NB4 (cell line): ENCODE data around the gene ACTBL2.

ENCODE experiments used
- DNase-seq: peaks from one replicate; pipeline ENCODE4 v3.0.0; 2010; ENCODE audit warnings: low read depth
- H3K4me3 ChIP-seq: one replicate; pipeline ENCODE4 v1.5.1; 2011; ENCODE audit warnings: mild to moderate bottlenecking, low read depth, low read length, moderate library complexity
- CTCF ChIP-seq: IDR thresholded peaks from one replicate; pipeline ENCODE4 v1.5.1; 2012; ENCODE audit warnings: low read depth, low read length
- MAX ChIP-seq: IDR thresholded peaks from 2 replicates; pipeline ENCODE4 v1.6.1; 2011; ENCODE audit warnings: low read depth, low read length
- MYC ChIP-seq: IDR thresholded peaks from 2 replicates; pipeline ENCODE4 v1.6.1; 2011; ENCODE audit warnings: low read depth, low read length
- POLR2A ChIP-seq: IDR thresholded peaks from 2 replicates; pipeline ENCODE4 v1.6.1; 2011; ENCODE audit warnings: mild to moderate bottlenecking; ENCODE audit not compliant: insufficient read length; ENCODE audit errors: extremely low read depth

ACTBL2 gene

GRCh38 chr5:57453728-57454127 lies 28.9 kb downstream of the ACTBL2 start:
- no peak for DNase-seq
- H3K4me3 ChIP-seq, result no peak overlapping the region
- TF ChIP-seq POLR2A (no peak), MYC (no peak), CTCF (no peak), MAX (no peak)

GRCh38 chr5:57452885-57453284 lies 29.7 kb downstream of the ACTBL2 start:
- DNase-seq, result no peak
- no peak overlapping the region for H3K4me3 ChIP-seq
- TF ChIP-seq MAX, result no peak
- no peak for TF ChIP-seq MYC
- no peak for TF ChIP-seq CTCF
- TF ChIP-seq POLR2A, result no peak

GRCh38 chr5:57450991-57451876 lies 31.4 kb downstream of the ACTBL2 start:
- TF ChIP-seq CTCF (no peak), MYC (no peak), MAX (no peak), POLR2A (no peak)
- H3K4me3 ChIP-seq, result no peak overlapping the region
- no peak for DNase-seq

- DNase-seq, result no peak
- no peak overlapping the region for H3K4me3 ChIP-seq
- TF ChIP-seq CTCF (no peak), POLR2A (no peak), MAX (no peak), MYC (no peak)
Observed at GRCh38 chr5:57448751-57449150, 33.9 kb downstream of the ACTBL2 start.

GRCh38 chr5:57448287-57448686 lies 34.3 kb downstream of the ACTBL2 start:
- TF ChIP-seq MAX, result no peak
- no peak for TF ChIP-seq MYC
- no peak for TF ChIP-seq POLR2A
- TF ChIP-seq CTCF, result no peak
- H3K4me3 ChIP-seq, result no peak overlapping the region
- DNase-seq, result no peak
